ENCODE measurements around the gene TEAD2.

GRCh38 chr19:49331616-49332055 lies 30.6 kb downstream of the TEAD2 start:
- no peak for TF ChIP-seq EZH2 (IDR thresholded peaks at IDR 0.05; ENCODE audit: borderline replicate concordance, insufficient read depth, low read depth, low read length, poor library complexity, severe bottlenecking)
- TF ChIP-seq CTCF (IDR thresholded peaks at IDR 0.05) = no peak

All from B cell (primary cell).